NCI-H345 (cell line): Measurements from ENCODE around the gene RTBDN.
"Not testable (repeated sequence)": the region's sequence is repeated elsewhere in the genome, so short reads cannot be mapped to it uniquely, and the experiment has no call there.

ENCODE experiments used
- DNase-seq: peaks from one replicate; lab custom pipeline; 2025; lab: John Stamatoyannopoulos, UW

RTBDN gene

GRCh38 chr19:12856653-12857052 lies 22.3 kb upstream of the RTBDN start:
- no peak for DNase-seq

GRCh38 chr19:12847159-12848139 lies 13.1 kb upstream of the RTBDN start:
- peak; percentile 25 for DNase-seq

DNA sequence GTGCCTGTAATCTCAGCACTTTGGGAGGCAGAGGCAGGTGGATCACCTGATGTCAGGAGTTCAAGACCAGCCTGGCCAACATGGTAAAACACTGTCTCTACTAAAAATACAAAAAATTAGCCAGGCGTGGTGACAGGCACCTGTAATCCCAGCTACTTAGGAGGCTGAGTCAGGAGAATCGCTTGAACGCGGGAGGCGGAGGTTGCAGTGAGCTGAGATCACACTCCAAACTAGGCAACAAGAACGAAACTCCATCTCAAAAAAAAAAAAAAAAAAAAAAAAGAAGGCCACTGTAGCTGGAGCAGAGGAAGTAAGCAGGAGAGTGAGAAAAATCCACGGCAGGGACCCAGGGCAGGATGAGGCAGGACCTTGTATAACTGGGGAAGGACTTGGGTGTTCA lies 12.2 kb upstream of the RTBDN start:
- DNase-seq: not testable (repeated sequence)

DNA sequence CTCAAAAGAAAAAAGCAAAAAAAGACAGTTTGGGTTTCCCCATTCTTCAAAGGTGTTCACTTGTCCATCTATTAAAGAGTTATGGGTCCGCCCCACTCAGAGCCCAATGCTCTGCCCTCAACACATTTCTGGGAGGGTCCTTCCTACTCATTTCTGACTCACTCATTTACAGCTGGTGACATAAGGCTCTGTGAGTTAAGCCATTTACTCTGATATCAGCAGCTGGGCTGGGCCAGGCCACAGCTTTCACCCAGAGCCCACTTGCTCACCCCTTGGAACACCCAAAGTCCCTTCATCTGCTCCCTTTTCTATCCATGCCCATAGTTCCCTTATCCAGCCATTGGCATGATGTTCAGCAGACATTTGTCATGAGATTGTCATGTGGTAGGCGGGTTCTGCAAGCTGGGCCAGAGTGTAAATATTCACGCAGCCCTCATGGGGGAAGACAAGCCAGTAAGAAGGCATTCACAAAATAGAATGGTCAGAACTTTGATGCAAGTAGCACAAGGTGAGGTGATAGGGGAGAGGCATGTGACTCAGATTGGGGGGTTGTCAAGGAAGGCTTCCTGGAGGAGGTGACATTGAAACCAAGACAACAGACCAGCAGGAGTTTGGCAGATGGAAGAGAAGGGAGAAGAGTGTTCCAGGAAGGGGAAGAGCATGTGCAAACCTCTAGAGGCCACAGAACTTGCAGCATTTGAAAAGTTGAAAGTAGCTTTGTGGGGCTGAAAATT lies 9.8 kb upstream of the RTBDN start:
- DNase-seq: no peak

- no peak for DNase-seq
Measured at GRCh38 chr19:12843328-12843727, 8.9 kb upstream of the RTBDN start.

DNA sequence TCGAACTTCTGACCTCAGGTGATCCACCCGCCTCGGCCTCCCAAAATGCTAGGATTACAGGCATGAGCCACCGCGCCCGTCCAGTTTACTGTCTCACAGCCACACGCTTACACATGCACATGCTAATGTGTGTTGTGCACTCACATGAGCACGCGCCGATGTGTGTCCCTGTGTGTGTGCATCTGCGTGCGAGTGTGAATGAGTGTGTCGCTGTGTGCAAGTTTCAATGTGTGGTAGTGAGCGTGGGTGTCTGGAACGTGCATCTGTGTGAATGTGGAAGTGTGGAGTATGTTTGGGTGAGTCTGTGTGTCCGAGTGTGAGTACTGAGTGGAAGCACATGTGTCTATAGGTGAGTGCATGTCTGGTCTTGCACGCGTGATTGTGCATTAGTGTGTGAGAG lies 8.1 kb upstream of the RTBDN start:
- no peak for DNase-seq

GRCh38 chr19:12841094-12841493 lies 6.7 kb upstream of the RTBDN start:
- no peak for DNase-seq

DNA sequence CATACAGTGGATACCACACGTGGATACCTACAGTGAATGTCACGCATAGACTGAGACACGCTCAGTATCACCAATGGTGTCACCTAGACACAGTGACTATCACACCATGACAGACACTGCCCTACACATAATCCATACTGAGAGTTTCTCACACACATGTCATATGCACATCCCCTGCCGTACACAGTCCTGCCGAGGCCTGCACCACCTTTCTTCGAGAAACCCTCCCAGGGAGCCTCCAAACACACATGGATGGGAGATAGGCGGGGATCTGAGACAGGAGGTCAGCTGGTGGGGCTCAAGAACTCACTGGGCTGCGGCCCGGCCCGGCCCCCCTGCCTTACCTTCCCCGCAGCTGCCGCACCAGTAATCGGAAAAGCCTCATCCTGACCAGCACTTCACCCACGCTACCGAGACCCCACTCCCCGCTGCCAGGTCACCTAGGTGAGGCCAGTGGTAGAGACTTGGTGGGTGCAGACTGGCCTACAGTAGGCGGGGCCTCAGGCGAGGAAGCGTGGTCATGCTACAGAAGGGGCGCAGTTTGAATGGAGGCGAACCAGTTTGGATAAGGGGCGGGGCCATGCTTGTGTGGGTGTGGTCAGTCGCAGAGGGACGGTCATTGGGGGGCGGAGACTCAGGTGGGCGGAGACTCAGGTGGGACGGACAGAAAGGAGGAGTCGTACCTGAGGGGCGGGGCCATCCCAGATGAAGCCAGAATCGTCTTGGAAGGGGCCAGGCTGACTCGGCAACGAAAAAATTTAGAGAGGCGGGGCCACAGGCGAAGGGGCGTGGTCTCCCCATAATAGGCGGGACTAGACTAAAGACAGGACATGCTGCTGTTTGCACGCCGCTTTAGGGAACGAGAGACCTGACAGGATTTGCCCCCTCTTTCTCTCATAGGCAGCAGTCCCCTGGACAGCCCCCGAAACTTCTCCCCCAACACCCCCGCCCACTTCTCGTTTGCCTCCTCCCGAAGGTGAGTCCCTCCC lies 6.0 kb upstream of the RTBDN start:
- peak; percentile 19 for DNase-seq

- no peak for DNase-seq
Measured at GRCh38 chr19:12838886-12839756, 4.7 kb upstream of the RTBDN start.

- peak; percentile 29 for DNase-seq
Measured at GRCh38 chr19:12838182-12838885, 4.0 kb upstream of the RTBDN start, which contains the start of gene MAST1. Gene MAST1, plus strand, starts transcription at chr19:12838515. Its CDS starts 58 bp downstream, at chr19:12838573.

DNA sequence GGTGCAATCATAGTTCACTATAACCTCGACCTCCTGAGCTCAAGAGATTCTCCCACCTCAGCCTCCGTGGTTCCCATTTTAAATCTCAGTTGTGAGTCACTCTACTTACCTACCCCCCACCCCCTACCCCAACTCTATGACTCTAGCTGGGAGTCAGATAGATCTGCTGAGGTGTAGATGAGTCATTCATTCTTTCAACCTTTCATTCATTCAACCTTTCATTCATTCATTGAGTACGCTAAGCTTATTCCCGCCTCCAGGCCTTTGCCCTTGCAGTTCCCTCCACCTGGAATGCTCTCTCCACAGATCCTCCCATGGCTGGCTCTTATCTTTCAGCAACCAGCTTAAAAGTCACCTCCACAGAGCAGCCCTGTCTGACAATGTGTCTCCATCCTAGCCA lies 2.8 kb upstream of the RTBDN start:
- DNase-seq: no peak

DNA sequence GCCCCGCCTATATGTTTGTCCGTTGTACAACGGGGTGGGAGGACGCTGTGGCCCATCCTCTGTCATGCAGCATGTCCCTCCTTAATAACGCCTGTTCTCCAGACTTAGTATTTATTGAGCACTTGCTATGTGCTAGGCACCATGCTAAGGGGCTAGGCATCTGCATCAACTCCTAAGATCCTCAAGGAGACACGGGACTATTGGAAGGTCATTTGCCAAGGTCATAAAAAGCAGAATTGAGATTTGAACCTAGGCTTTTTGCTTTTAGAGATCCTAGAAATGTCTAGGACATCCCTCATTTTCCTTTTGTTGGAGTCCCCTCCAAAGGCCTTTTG lies 2.1 kb upstream of the RTBDN start:
- no peak for DNase-seq

DNA sequence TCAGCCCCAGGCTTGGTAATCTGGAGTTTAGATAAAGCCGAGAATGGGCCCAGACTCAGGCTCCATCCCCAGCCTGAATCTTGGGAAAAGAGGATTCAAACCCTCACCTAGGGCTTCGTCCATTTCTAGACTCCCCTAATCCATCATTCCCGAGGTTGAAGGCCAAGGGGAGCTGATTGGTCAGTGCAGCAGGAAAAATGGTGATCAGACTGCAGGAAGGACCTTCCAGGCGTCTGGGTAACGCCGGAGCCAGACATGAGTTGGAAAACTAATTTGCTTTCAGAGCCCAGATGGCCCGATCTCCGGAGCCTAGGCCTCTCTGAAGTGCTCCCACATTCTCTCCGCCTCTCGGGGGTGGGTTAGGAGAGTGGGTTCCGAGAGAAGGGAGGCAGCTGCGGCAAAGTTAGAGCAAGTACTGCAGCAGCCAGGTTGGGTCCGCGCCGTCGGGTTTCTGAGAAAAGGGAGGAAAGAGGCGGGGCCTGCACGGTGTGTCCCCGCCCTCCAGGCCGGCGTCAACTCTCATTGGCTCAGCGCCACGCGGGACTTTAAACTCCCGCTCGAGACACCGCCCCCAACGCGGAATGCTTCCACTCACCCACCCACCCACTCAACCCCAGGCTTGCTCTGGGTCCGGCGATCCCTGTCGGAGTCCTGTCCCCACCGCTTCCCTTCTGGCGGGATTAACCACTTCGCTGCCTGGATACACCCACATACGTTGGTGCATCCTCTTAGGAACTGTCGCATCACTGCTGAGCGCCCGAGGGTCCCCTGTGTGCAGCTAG lies 788 bp upstream of the RTBDN start:
- DNase-seq: no peak

- peak; percentile 54 for DNase-seq
Measured at GRCh38 chr19:12833738-12834565, 427 bp downstream of the RTBDN start.

- no peak for DNase-seq
Measured at GRCh38 chr19:12833418-12833737, 1.0 kb downstream of the RTBDN start.

DNA sequence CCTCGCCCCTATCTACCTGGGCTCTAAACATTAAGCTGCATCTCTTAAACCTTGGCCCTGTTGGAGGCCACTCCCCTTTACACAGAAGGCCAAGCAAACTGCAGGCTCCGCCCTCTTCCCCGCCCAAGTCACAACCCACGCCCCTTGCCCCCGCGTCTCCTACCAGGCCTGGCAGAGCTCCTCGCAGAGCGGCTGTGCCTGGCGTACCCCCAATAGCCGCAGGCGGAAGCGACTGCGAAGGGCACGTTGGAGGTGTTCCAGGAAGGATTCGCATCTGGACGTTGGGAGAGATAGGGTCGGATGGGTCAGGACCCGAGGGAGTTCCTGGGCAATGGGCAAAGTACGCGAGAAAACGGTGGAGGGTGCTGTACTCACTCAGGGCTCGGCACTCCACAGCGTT lies 5.9 kb downstream of the RTBDN start:
- DNase-seq: no peak

- DNase-seq: no peak
Measured at GRCh38 chr19:12825254-12826131, 8.9 kb downstream of the RTBDN start.

GRCh38 chr19:12821761-12822160 lies 12.6 kb downstream of the RTBDN start:
- no peak for DNase-seq
